ENCODE data around the gene TMEM200C.

GRCh38 chr18:5895876-5896740 is 786 bp upstream of the TMEM200C start:
- TF ChIP-seq MYC (IDR thresholded peaks at IDR 0.05; ENCODE audit: low read depth, low read length) (no peak), MYC (CRISPR knock-in tag; IDR thresholded peaks at IDR 0.05; ENCODE audit: borderline replicate concordance, low read depth) (no peak), MAFK (IDR thresholded peaks at IDR 0.05; ENCODE audit: low read length) (no peak), ZNF41 (CRISPR knock-in tag; conservative IDR thresholded peaks at IDR 0.05) (no peak), FOXP1 (CRISPR knock-in tag; IDR thresholded peaks at IDR 0.05) (no peak), TARDBP (IDR thresholded peaks at IDR 0.05) (no peak), TAF9B (IDR thresholded peaks at IDR 0.05; ENCODE audit: partially characterized antibody) (no peak), CTCF (IDR thresholded peaks at IDR 0.05 in 2 of 3, conservative IDR thresholded peaks at IDR 0.05 in 1 of 3; ENCODE audit: insufficient read depth in 2 of 3, low read depth in 1 of 3, low read length in 3 of 3) (no peak), POLR2A (conservative IDR thresholded peaks at IDR 0.05) (no peak), CBFA2T2 (conservative IDR thresholded peaks at IDR 0.05) (no peak), RAD21 (CRISPR knock-in tag; conservative IDR thresholded peaks at IDR 0.05 in 1 of 2, IDR thresholded peaks at IDR 0.05 in 1 of 2) (no peak), ZNF23 (CRISPR knock-in tag; IDR thresholded peaks at IDR 0.05) (no peak)
